KMS-11 (cell line): Measurements from ENCODE around the gene ZNRF1.

ENCODE experiments used
- H2AFZ ChIP-seq: fragments of 200-600 bp; sonication (generic); 2 replicates; pipeline ENCODE4 v1.6.1; 2016; ENCODE audit warnings: antibody characterized with exemption, mixed run types, low read depth
- H3K27ac ChIP-seq: fragments of 200-600 bp; sonication (generic); 2 replicates; pipeline ENCODE4 v1.6.1; 2016; ENCODE audit warnings: mild to moderate bottlenecking, mixed run types
- H3K27me3 ChIP-seq: fragments of 200-600 bp; sonication (generic); 2 replicates; pipeline ENCODE4 v1.6.1; 2017; ENCODE audit warnings: mild to moderate bottlenecking, low read depth, mixed run types, moderate library complexity; ENCODE audit not compliant: insufficient read depth
- H3K36me3 ChIP-seq: fragments of 200-600 bp; sonication (generic); 2 replicates; pipeline ENCODE4 v1.6.1; 2017; ENCODE audit warnings: mild to moderate bottlenecking, mixed run types; ENCODE audit not compliant: insufficient read depth
- H3K4me1 ChIP-seq: fragments of 200-600 bp; sonication (generic); 2 replicates; pipeline ENCODE4 v1.6.1; 2016; ENCODE audit warnings: mild to moderate bottlenecking, low read depth, mixed run types; ENCODE audit not compliant: poor library complexity, severe bottlenecking
- H3K4me2 ChIP-seq: fragments of 200-600 bp; sonication (generic); 2 replicates; pipeline ENCODE4 v1.7.0; 2016; ENCODE audit warnings: mild to moderate bottlenecking, mixed run types
- H3K4me3 ChIP-seq: fragments of 200-600 bp; sonication (generic); IDR thresholded peaks from 2 replicates; pipeline ENCODE4 v1.6.1; 2017; ENCODE audit warnings: low read depth, low read length, mixed read lengths; ENCODE audit not compliant: insufficient read depth
- H3K79me2 ChIP-seq: fragments of 200-600 bp; sonication (generic); 2 replicates; pipeline ENCODE4 v1.6.1; 2016; ENCODE audit warnings: low read depth, mixed run types; ENCODE audit not compliant: insufficient read depth
- H3K9ac ChIP-seq: fragments of 200-600 bp; sonication (generic); 2 replicates; pipeline ENCODE4 v1.6.1; 2016; ENCODE audit warnings: mild to moderate bottlenecking, mixed run types
- H4K20me1 ChIP-seq: fragments of 200-600 bp; sonication (generic); 2 replicates; pipeline ENCODE4 v1.6.1; 2016; ENCODE audit warnings: mild to moderate bottlenecking, mixed run types; ENCODE audit not compliant: insufficient read depth
- TF ChIP-seq, protein P1 (sequence below): fragments of 200-600 bp; sonication (generic); conservative IDR thresholded peaks from 2 replicates; pipeline ENCODE4 v1.6.1; 2017; ENCODE audit warnings: low read depth, mild to moderate bottlenecking, antibody characterized with exemption, low read length, moderate library complexity, mixed read lengths

Gene ZNRF1

DNA sequence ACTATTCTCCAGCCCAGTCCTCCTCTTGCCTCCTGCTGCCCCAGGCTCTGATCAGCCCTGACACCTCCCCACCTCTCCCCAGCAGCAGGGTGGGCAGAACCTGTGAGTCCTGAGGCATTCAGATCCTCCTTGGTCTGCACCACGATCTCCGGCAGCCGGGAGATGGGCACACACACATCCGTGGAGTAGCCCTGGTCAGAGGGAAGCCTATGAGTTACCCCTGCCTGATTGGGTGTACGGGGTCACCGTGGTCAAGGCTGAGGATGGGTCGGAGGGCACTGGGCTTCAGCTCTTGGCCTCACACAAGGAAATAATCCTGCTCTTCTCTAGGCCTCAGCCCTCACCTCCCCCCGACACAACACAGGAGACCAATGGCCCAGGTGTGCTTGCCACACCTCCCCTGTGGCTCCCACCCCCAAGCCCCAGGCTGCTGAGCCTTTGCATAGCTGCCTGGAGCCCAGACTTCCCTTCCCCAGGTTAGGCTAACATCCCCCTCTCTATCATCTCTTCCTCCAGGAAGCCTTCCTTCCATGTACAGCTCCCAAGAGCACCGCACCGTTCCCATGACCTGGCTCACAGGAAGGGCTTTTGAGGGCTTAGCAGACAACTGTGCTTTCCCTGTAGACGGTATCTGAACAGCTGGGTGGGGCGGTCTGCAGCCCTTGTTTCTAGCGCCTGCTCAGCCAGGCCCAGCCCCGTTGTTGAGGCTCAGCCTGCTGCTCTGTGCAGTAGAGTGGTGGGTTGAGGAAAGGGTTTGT lies 114.1 kb downstream of the ZNRF1 start:
- H3K27me3 ChIP-seq, result no peaks in the 10 kb centered on the region
- H3K79me2 ChIP-seq, result no peaks in the 10 kb centered on the region
- H4K20me1 ChIP-seq, result no peaks in the 10 kb centered on the region
- no peak overlapping the region for H2AFZ ChIP-seq
- no peak overlapping the region for H3K4me2 ChIP-seq
- TF ChIP-seq, protein P1, sequence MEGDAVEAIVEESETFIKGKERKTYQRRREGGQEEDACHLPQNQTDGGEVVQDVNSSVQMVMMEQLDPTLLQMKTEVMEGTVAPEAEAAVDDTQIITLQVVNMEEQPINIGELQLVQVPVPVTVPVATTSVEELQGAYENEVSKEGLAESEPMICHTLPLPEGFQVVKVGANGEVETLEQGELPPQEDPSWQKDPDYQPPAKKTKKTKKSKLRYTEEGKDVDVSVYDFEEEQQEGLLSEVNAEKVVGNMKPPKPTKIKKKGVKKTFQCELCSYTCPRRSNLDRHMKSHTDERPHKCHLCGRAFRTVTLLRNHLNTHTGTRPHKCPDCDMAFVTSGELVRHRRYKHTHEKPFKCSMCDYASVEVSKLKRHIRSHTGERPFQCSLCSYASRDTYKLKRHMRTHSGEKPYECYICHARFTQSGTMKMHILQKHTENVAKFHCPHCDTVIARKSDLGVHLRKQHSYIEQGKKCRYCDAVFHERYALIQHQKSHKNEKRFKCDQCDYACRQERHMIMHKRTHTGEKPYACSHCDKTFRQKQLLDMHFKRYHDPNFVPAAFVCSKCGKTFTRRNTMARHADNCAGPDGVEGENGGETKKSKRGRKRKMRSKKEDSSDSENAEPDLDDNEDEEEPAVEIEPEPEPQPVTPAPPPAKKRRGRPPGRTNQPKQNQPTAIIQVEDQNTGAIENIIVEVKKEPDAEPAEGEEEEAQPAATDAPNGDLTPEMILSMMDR, result no peak
- H3K36me3 ChIP-seq, result no peaks in the 10 kb centered on the region
- H3K9ac ChIP-seq, result no peak overlapping the region
- H3K27ac ChIP-seq, result no peak overlapping the region
- no peaks in the 10 kb centered on the region for H3K4me1 ChIP-seq
- H3K4me3 ChIP-seq, result no peak overlapping the region

DNA sequence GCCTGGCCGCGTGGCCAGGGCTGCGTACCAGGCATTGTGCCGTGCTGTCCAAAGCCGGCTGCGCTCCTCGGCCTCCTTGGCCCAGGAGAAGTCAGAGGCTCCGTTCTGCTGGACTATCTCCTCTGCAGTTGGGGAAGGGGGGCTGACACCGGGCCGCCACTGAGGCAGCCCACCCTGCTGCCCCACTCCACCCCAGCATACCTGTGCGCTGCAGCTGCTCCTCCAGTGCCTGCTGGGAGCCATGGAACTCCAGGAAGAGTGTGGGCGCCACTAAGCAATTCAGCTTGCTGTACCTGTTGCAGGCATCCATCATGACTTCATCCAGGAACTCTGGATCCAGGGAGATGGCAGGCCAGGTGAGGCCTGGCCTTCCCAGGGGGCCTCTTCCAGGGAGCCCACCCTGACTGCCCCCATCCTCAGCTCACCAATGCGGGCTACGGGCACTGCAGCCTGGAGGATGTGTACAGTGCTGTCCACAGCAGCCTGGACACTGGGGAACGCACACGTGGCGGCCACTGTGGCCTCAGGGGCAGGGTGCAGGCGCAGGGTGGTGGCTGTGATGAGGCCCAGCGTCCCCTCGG lies 114.8 kb downstream of the ZNRF1 start:
- H3K4me2 ChIP-seq, result no peak overlapping the region
- H3K36me3 ChIP-seq, result no peaks in the 10 kb centered on the region
- H4K20me1 ChIP-seq, result no peaks in the 10 kb centered on the region
- no peaks in the 10 kb centered on the region for H3K4me1 ChIP-seq
- no peaks in the 10 kb centered on the region for H3K79me2 ChIP-seq
- H3K27ac ChIP-seq, result no peak overlapping the region
- H3K4me3 ChIP-seq, result no peak overlapping the region
- H3K9ac ChIP-seq, result no peak overlapping the region
- no peaks in the 10 kb centered on the region for H3K27me3 ChIP-seq
- H2AFZ ChIP-seq, result no peak overlapping the region
- TF ChIP-seq, protein P1, result no peak

- Histone ChIP-seq H4K20me1 (no peaks in the 10 kb centered on the region), H3K79me2 (no peaks in the 10 kb centered on the region), H3K4me3 (no peak overlapping the region), H3K27ac (no peak overlapping the region), H3K27me3 (no peaks in the 10 kb centered on the region), H3K4me2 (no peak overlapping the region), H3K36me3 (no peaks in the 10 kb centered on the region), H2AFZ (no peak overlapping the region), H3K9ac (no peak overlapping the region), H3K4me1 (no peaks in the 10 kb centered on the region)
- TF ChIP-seq, protein P1, result no peak
Observed at GRCh38 chr16:75114179-75114945, 115.5 kb downstream of the ZNRF1 start.

DNA sequence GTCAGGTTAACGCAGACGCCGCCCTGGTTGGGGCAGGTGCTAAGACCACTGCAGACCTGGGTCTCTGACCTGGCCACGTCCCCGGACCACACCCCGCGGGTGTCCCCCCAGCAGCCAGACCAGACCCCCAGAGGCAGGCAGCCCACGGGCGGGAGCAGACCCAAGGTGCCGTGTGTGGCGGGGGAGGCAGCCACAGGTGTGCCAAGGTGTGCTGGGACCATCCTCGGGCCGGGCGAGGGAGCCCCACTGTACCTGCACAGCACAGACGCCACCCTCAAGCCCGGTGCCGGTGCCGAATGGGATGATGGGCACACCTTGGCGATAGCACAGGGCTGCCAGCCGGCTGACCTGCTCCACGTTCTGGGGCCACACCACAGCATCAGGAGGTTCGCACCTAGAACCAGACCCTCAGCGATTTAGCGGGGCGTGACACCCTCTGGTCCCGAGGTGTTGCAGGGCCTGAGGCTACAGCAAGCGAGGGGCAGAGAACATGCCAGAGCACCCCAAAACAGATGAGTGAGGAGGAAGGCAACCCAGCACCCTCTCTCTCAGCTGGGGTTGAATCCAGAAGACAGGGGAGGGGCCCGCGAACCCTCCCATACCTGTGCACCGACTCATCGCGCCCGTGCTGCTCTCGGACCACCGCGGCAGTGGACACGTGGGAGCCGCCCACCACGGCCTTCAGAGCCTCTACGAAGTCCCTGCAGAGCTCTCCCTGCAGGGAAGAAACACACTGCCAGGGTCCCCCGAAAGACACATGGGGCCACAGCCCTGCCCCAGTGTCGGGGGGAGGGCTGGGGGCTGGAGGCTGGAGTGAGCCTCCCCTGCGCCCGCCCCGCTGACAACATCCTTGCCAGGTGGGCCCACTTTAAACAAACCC lies 116.4 kb downstream of the ZNRF1 start:
- Histone ChIP-seq H3K79me2 (no peaks in the 10 kb centered on the region), H3K9ac (no peak overlapping the region), H3K4me2 (no peak overlapping the region), H4K20me1 (no peaks in the 10 kb centered on the region), H3K36me3 (no peaks in the 10 kb centered on the region), H3K27ac (no peak overlapping the region), H3K4me3 (no peak overlapping the region), H2AFZ (no peak overlapping the region), H3K4me1 (no peaks in the 10 kb centered on the region), H3K27me3 (no peaks in the 10 kb centered on the region)
- TF ChIP-seq, protein P1, result no peak
